HG03095 (cell line): Measurements from ENCODE around the gene C6orf89.
"Not testable (repeated sequence)": the region's sequence is repeated elsewhere in the genome, so short reads cannot be mapped to it uniquely, and the experiment has no call there.

Experiments used
- ATAC-seq: cut with Tn5 transposase; IDR thresholded peaks from one replicate; pipeline ENCODE4 v1.9.1; 2021; ENCODE audit warnings: moderate library complexity; ENCODE audit not compliant: unreplicated experiment

The C6orf89 gene

GRCh38 chr6:36920049-36920448, 34.3 kb downstream of the C6orf89 start:
- ATAC-seq: no peak

DNA sequence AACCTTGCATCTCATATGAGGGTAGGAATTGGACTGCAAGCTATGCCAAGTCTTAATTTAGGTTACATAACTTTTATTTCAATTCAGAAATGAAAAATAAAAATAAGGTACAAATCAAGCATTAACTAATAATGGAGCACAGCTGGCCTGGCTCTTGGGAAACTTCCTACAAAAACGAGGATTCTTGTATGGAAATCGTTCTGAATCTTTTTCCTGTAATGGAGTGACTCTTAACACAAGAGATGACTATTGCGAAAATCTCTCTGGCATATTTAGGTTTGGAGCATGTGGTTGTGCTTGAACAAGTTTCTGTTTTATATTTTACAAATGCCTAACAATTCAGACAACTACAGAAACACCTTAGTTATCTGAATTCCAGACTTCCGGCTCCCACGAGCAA, 34.8 kb downstream of the C6orf89 start:
- ATAC-seq: no peak

GRCh38 chr6:36924131-36924530, 38.4 kb downstream of the C6orf89 start:
- ATAC-seq: no peak

GRCh38 chr6:36924778-36925374, 39.1 kb downstream of the C6orf89 start:
- no peak for ATAC-seq

DNA sequence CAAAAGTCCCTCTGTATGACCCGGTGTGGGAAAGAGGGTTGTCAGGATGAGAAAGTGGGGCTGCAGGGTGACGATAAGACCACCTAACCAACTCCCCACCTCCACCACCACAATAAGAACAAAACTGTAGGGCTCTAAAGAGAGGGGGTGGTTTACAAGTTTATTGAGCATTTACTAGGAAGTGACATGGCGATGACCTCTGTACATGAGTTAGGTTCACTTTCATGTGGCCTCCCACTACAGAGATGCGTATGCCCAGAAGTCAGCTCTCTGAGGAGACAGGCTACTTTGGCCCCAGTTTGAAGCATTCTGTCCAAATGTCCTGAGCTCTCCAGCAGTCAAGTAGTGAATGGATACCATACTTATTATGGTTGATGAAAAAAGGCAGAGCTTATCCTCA, 40.1 kb downstream of the C6orf89 start:
- no peak for ATAC-seq

DNA sequence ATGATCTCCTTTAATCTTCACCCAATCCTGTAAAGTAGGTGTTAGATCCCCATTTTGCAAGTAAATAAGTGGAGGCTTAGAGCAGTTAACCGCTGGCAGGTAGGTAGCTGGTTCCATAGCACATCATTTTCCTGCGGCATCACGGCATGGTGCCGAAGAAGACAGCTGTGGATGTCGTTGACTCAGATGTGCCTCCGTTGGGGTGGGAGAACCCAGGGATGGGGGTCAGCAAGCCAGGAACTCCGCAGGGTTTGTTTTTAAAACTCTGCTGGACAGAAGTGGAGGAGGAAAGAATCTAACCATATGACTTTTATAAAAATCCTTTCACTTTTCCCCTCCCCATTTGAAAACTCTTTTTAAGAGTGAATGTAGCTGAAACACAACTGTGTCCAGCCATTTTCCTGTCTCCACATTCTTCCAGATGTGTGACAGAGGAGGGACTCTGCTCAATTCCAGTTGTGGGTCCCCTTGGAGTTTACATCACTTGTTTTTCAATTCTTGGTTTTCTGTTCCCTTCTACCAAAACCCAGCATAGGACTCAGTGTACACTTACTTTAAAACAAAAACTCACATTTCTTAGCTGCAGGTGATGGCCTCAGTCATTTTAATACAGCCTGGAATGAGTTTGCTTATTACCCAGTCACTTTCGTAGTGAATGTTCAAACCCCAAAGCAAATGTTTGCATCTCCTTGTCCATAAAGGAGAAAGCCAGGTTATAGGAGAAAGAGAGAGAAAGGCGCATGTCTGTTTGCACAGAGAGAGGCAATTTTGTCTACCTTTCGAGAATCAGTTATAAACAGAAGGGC, 41.2 kb downstream of the C6orf89 start:
- ATAC-seq: no peak

GRCh38 chr6:36927691-36928546, 42.2 kb downstream of the C6orf89 start:
- no peak for ATAC-seq

DNA sequence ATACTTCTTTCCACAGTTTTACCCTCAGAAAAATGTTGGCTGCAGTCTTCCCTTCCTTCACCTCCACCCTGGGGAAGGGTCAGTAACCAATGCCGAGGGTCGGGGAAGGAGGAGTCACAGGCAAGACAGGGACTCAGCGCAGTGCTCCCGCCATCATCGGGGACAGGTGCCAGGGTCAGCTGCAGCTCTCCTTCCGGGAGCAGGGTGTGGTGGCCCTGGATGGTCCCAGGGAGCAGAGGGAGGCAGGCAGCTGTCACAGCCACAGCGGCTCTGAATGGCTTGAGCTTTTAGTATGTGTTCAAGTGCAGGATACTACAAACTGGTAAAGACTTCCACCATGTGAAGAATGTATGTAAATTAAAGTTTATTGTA, 42.8 kb downstream of the C6orf89 start:
- ATAC-seq: no peak

DNA sequence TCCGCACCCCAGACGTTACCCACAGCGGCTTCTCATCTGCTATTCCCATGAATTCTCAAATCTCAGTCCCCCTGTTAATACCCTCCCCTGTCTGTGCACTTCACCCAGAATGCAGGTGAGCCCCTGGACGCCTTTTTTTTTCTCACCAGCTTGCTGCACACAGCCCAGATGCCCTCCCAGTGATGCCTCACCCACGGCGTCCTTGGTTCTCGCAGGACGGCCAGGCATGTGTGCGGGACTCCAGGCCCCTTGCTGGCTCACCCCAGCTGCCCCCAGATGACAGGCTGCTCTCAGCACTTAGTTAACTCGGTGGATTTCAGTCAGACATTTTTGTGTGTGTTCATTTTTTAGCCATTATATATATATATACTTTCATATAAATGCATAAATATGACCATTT, 43.4 kb downstream of the C6orf89 start:
- no peak for ATAC-seq

DNA sequence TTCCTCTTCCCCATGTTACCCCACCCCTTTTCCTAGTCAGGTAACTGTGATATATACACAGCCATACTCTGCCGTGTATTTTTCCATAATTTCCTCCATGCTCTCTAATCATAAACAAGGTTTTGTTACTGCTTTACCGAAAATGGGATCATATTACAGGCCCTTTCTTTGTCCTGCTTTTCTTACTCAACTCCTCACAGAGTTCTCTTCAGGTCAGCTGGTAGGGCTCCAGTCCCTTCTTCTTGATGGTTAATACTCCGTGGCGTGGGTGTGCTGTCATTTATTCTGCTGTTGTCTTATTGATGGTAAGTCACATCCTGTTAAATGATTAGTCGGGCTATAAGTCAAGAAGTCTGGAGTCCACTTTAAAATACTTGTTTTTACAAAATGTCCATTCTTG, 43.9 kb downstream of the C6orf89 start:
- no peak for ATAC-seq

DNA sequence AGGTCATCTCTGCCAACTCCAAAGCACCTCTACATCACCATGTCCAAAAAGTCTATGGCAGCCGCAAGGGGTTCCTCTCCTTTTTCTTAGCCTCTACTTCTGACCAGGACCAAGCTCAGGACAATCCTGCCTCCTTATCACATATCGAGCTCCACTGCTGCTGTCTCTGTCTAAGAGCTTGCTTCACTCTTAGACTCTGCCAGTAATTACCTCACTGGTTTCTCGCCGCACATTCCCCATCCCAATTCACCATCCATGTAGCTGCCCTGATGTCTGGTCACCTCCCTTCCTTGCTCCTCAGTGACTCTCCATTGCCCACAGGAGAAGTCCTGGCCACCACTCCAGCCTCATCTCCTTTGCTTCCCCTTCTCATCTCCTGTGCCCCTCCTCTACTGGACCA, 44.7 kb downstream of the C6orf89 start:
- no peak for ATAC-seq

DNA sequence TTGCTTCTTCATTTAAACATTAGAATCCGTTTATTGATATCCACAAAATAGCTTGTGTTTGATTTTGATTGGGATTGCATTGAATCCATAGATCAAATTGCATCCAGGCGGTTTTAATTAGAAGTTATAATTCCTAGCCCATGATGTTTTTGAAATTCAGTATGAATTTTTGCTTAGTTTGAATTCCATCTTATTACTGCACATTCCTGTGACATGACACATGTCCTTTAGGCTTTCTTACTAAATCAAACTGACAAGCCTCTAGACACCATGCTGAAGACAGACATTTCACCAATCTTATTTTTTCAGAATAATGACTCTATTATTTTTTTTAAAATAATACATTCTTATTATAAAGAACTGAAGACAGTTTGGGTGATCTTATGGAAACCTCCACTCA, 47.4 kb downstream of the C6orf89 start:
- ATAC-seq: no peak

DNA sequence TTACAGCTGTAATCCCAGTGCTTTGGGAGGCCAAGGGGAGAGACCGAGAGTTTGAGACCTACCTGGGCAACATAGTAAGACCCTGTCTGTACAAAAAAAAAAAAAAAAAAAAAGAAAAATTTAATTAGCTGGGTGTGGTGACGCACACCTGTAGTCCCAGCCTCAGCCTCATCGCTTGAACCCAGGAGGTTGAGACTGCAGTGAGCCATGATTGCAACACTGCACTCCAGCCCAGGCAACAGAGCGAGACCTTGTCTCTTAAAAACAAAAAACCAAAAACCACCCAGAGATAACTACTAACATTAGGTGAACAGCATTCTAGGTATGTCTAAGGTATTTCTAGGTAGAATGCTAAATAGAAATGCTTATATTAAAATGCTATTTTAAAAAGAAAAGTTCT, 47.8 kb downstream of the C6orf89 start:
- no peak for ATAC-seq

DNA sequence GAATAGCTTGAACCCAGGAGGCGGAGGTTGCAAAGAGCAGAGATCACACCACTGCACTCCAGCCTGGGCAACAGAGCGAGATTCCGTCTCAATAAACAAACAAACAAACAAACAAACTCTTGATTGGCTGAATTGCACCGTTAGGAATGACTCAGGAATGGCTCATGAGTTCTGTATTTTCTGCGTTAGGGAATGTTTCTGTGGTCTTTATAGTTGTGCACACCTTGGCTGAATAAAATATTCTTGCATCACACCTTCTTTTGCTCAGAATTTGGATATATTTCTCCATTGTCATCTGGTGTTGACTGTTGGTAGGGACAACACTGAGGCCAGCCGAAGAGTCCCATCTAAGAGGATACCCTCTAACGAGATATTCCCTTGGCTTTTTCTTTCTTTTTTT, 49.1 kb downstream of the C6orf89 start:
- no peak for ATAC-seq

DNA sequence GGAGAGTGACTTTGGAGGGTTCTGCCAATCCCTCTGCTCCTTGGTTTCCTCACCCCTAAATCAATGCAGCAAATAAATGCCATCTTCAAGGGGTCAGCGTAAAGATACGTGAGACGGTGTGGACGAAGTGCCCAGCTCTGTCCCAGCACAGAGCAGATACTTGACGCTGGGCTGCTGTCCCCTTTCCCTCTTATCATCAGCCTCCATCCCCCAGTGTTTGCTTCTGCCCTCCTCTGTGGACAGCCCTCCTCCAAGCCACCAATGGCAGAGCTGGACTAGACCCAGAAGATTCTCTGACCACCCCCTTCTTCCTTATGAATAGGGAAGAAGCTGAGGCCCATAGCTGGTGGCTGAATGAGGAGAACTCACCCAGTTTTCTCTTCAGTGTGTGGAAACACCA, 51.1 kb downstream of the C6orf89 start:
- no peak for ATAC-seq

DNA sequence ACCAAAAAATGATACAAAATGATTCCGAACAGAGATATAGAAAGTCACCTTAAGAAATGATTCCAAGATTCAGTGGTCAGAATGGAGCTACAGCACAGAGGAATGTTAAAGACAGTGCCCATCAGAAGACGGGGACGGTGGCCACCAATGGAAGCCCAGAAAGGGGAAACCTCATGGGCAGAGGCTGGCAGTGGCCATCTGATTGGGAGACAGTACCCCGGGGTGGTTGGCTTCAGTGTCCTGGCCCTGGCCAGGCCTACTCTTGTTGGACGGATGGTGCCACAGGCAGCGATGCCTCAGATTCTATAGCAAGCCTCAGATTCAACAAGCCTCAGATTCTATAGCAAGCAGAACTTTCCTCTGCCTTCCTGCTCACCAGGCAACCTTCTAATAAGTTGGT, 52.1 kb downstream of the C6orf89 start:
- ATAC-seq: no peak

DNA sequence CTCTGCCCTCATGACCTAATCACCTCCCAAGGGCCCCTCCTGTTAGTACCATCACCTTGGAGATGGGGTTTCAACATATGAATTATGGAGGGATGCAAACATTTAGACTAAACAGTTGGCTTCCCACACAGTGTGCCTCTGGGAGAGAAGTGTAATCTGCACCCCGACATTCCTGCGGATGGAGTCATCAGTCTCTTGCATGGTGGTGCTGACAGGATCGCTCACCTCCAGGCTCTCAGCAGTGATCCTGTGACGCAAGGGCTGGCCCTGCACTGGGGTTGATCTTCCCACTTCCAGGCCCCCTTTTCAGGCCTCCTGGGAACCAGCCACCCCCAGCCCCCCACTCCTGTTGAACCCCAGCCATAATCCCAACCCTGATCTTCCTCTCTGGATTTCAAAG, 52.8 kb downstream of the C6orf89 start:
- no peak for ATAC-seq

DNA sequence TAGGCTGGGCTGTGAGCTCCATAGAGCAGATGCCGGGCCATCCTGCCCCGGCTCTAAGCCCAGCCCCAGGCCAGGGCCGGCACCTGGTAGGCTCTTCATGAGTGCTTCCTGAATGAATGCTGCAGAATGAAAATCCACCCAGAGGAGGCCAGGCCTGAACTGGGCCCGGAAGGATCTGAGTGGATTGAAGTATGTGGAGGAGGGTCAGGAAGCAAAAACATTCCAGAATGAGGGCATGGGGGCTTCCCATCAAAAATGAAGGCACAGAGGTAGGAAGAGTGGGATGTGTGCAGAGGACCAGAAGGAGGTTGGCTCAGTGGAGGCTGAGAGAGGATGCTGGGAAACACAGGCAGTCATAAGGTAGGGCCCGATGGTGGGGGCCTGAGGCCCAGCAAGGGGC, 53.3 kb downstream of the C6orf89 start:
- not testable (repeated sequence) for ATAC-seq

DNA sequence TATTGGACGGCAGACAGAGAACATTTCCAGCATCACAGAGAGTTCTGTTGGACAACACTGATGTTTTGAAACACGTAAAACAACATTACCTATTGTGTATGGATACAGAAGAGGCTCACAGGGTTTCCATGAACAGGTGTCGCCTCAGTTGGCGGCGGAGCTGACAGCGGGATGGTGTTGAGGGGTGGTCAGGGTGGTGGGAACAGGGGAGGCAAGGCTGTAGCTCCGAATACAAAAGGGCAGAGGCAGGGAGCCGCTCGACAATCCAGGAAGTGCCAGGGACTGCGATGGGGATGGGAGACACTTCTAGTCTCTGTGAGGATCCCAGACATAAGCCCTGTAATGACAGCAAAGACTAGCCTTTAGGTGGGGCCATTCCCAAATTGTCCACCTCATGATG, 54.3 kb downstream of the C6orf89 start:
- ATAC-seq: no peak

DNA sequence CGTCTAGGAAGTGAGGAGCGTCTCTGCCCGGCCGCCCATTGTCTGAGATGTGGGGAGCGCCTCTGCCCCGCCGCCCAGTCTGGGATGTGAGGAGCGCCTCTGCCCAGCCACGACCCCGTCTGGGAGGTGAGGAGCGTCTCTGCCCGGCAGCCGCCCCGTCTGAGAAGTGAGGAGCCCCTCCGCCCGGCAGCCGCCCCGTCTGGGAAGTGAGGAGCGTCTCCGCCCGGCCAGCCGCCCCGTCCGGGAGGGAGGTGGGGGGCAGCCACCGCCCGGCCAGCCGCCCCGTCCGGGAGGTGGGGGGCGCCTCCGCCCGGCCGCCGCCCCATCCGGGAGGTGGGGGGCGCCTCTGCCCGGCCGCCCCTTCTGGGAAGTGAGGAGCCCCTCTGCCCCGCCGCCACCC, 55.8 kb downstream of the C6orf89 start:
- ATAC-seq: not testable (repeated sequence)

GRCh38 chr6:36942329-36942728, 56.6 kb downstream of the C6orf89 start:
- not testable (repeated sequence) for ATAC-seq

DNA sequence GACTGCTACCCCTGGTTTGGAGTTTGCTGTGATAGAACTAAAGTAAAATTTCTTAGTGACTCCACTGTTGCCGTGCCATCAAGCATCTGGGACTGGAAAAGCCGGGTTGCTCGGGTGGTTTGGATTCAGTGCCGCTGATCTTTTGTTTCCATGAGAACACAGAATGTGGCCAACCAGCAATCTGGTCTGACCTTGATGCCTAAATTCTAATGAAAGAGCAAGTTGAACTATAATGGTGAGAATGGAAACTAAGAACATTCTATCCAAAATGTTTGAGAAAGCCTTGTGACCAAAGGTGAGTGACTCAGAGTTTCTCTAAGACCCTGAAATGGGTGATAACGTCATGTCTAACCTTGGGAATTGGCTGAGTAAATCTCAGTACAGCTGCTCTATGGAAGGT, 58.9 kb downstream of the C6orf89 start:
- no peak for ATAC-seq
